HG03135 (cell line): ENCODE data around the gene NFKB2.

Source experiments
- ATAC-seq: cut with Tn5 transposase; IDR thresholded peaks from one replicate; pipeline ENCODE4 v1.9.1; 2021; ENCODE audit warnings: mild to moderate bottlenecking, moderate library complexity; ENCODE audit not compliant: unreplicated experiment

Gene NFKB2

GRCh38 chr10:102407425-102408130 is 12.1 kb downstream of the NFKB2 start:
- no peak for ATAC-seq

GRCh38 chr10:102408131-102408727 is 12.7 kb downstream of the NFKB2 start:
- ATAC-seq, result no peak

GRCh38 chr10:102408728-102409603 is 13.5 kb downstream of the NFKB2 start:
- no peak for ATAC-seq

- ATAC-seq, result no peak
Observed at GRCh38 chr10:102409604-102410428, 14.3 kb downstream of the NFKB2 start.

GRCh38 chr10:102410429-102411073 is 15.0 kb downstream of the NFKB2 start:
- no peak for ATAC-seq

GRCh38 chr10:102411341-102412255 is 16.1 kb downstream of the NFKB2 start:
- no peak for ATAC-seq

GRCh38 chr10:102412293-102412692 is 16.8 kb downstream of the NFKB2 start:
- ATAC-seq, result no peak

- ATAC-seq, result no peak
Observed at GRCh38 chr10:102413053-102413705, 17.7 kb downstream of the NFKB2 start.

GRCh38 chr10:102413806-102414561 is 18.5 kb downstream of the NFKB2 start:
- no peak for ATAC-seq

- ATAC-seq, result no peak
Observed at GRCh38 chr10:102414749-102415148, 19.2 kb downstream of the NFKB2 start.

- ATAC-seq, result no peak
Observed at GRCh38 chr10:102416283-102416682, 20.8 kb downstream of the NFKB2 start.

GRCh38 chr10:102416695-102417094 is 21.2 kb downstream of the NFKB2 start:
- no peak for ATAC-seq

GRCh38 chr10:102418622-102419268 is 23.2 kb downstream of the NFKB2 start, which contains the start of gene PSD:
Gene PSD (minus strand): TSS chr10:102418785. CDS start chr10:102417038, 1,747 bp downstream.
- ATAC-seq, result no peak

- no peak for ATAC-seq
Observed at GRCh38 chr10:102419269-102420180, 24.0 kb downstream of the NFKB2 start.

GRCh38 chr10:102420181-102420713 is 24.7 kb downstream of the NFKB2 start:
- no peak for ATAC-seq
